ENCODE data around the gene DTNB.

DTNB gene

DNA sequence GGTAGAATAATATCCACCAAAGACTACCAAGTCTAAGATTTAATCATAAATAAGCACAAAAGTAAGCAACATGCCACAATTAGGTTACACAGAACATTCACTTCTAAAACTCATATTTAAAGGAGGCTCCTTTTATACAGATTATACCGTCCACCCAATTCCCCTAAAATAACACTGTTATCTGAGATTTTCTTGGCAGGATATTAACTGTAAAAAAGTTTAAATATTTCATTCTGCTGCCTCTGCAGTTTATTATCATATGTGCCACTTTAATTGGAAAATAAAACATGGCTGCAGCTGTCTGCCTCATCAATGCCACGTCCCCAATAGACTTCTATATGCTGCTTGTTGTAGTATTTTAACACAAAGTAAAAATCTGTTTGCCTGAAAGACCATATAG is 140.9 kb downstream of the DTNB start:
- TF ChIP-seq, protein P1, sequence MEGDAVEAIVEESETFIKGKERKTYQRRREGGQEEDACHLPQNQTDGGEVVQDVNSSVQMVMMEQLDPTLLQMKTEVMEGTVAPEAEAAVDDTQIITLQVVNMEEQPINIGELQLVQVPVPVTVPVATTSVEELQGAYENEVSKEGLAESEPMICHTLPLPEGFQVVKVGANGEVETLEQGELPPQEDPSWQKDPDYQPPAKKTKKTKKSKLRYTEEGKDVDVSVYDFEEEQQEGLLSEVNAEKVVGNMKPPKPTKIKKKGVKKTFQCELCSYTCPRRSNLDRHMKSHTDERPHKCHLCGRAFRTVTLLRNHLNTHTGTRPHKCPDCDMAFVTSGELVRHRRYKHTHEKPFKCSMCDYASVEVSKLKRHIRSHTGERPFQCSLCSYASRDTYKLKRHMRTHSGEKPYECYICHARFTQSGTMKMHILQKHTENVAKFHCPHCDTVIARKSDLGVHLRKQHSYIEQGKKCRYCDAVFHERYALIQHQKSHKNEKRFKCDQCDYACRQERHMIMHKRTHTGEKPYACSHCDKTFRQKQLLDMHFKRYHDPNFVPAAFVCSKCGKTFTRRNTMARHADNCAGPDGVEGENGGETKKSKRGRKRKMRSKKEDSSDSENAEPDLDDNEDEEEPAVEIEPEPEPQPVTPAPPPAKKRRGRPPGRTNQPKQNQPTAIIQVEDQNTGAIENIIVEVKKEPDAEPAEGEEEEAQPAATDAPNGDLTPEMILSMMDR (IDR thresholded peaks at IDR 0.05; ENCODE audit: insufficient read depth, low read depth, low read length, missing control alignments): no peak
- DNase-seq (ENCODE audit: low read depth): no peak
- H3K4me3 ChIP-seq (ENCODE audit: low read length): no peak overlapping the region

DNA sequence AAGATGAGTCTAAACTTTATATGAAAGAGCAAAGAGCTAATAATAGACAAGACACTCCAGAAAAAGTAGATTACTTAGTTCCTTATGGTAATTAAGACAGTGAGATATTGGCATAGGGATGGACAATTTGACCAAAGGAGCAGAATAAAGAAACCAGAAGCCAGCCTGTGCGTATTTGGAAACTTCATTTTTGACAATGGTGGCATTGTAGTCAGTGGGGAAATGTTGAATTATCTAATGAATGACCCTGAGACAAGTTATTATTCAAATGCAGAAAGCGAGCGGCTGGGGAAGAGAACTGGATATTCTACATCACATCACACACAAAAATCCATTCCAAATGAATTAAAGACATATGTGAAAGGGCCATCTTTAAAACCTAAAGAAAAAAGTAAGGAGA is 144.3 kb downstream of the DTNB start:
- H3K4me3 ChIP-seq (ENCODE audit: low read length): no peak overlapping the region
- no peak for DNase-seq (ENCODE audit: low read depth)
- TF ChIP-seq, protein P1 (IDR thresholded peaks at IDR 0.05; ENCODE audit: insufficient read depth, low read depth, low read length, missing control alignments): no peak

DNA sequence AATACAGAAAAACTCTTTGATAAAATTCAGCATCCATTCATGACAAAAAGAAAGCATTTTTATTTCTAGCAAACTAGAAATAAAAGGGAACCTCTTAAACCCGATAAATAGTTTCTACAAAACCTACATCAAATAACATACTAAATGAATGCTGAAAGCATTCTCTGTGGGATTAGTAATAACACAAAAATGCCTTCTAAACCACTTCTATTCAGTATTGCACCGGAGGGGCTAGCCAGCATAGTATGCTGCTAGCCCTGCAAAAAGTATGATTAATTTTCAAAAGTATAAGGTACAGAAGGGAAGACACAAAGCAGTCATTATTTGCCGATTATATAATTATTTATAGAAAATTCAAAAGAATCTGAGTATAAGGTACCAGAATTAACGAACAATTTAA is 145.2 kb downstream of the DTNB start:
- no peak overlapping the region for H3K4me3 ChIP-seq (ENCODE audit: low read length)
- peak; percentile 48 for DNase-seq (ENCODE audit: low read depth)

DNA sequence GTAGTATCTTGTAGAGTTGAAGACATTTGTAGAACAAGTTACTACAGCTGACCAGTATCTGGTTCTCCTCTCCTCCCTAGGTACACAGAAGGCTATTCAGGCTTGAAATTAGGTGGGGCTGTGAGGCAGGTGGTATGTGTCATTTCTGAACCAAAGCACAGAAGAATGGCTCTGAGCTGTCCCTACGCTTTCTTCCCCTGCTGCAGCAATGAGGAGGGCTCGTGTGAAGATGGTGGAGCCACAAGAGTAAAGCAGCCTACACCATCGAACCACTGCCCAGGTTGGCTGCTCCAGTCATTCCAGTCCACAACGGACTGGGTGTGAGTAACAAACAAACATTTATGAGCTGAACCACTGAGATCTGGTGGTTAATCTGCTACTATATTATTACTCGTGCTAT is 148.9 kb downstream of the DTNB start:
- TF ChIP-seq, protein P1 (IDR thresholded peaks at IDR 0.05; ENCODE audit: insufficient read depth, low read depth, low read length, missing control alignments): no peak
- H3K4me3 ChIP-seq (ENCODE audit: low read length): no peak overlapping the region
- DNase-seq (ENCODE audit: low read depth): no peak

More for the DNA sequence above, 145.2 kb downstream of the DTNB start:
- TF ChIP-seq, protein P1 (IDR thresholded peaks at IDR 0.05; ENCODE audit: insufficient read depth, low read depth, low read length, missing control alignments): no peak

DNA sequence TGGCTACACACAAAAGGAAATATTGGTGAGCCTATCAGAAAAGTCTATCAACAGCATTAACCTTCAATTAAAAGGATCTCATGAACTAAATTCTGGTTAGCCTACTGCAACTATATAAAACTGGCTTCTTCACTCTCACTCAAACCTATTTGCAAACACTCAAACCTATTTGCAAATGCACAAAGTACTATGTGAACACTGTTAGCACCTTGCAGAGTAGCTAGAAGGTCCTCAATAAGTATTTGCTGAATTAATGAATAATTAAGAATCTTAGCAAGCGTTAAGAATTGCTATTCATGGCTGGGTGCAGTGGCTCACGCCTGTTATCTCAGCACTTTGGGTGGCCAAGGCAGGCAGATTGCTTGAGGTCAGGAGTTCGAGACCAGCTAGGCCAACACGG is 150.3 kb downstream of the DTNB start:
- no peak overlapping the region for H3K4me3 ChIP-seq (ENCODE audit: low read length)
- TF ChIP-seq, protein P1 (IDR thresholded peaks at IDR 0.05; ENCODE audit: insufficient read depth, low read depth, low read length, missing control alignments): no peak
- no peak for DNase-seq (ENCODE audit: low read depth)

DNA sequence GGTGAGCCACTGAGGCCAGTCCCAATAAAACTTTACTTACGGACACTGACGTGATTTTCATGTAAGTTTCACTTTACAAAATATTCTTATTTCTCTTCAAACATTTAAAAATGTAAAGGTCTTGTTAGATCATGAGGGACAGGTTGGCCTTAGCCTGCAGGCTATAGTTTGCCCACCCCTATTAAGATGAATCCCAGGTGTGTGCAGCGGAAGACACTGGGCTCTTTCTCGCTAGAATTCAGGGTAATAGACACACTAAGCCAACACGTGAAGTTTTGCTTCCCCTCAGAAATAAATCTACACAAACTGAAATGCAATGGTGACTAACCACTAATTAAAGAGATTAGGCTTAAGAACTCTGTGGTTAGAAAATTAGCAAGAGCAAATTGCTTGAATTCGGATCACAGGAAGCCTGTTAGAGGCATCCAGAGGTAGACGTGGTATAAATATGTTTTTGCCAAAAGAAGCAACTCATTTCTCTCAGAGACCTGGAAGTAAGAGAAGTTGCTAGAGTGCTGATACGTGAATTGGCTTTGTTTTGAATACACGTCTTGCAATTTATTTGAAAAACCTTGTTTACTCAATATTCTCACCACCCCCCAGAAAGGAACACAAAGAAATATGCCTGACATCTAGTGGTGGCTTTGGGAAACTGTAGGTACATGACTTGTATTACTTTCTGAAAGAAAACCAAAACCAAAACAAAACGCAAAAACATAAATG is 151.6 kb downstream of the DTNB start:
- no peak overlapping the region for H3K4me3 ChIP-seq (ENCODE audit: low read length)
- DNase-seq (ENCODE audit: low read depth): peak; percentile 61
- TF ChIP-seq, protein P1 (IDR thresholded peaks at IDR 0.05; ENCODE audit: insufficient read depth, low read depth, low read length, missing control alignments): peak; percentile 76

DNA sequence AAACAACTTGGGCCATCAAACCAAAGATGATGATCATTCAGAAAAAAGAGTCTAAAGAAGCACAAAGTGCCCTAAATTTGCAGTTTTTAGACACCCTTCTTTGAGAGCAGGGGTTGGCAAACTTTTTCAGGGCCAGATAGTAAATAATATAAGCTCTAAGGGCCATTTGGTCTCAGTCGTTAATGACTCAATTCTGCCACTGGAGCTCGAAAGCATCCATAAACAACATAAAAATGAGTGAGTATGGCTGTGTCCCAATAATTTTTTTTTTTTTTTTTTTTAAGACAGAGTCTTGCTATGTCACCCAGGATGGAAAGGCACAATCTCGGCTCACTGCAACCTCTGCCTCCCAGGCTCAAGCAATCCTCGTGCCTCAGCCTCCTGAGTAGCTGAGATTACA is 152.3 kb downstream of the DTNB start:
- no peak overlapping the region for H3K4me3 ChIP-seq (ENCODE audit: low read length)
- no peak for DNase-seq (ENCODE audit: low read depth)
- TF ChIP-seq, protein P1 (IDR thresholded peaks at IDR 0.05; ENCODE audit: insufficient read depth, low read depth, low read length, missing control alignments): no peak

Measured in epithelial cell of esophagus (primary cell).